DND-41 (cell line): ENCODE measurements around the gene UBE2K.

Experiments used
- CTCF ChIP-seq: IDR thresholded peaks from 2 replicates; pipeline ENCODE4 v1.5.1; 2012; ENCODE audit warnings: borderline replicate concordance, low read length, moderate library complexity, mild to moderate bottlenecking; ENCODE audit not compliant: poor library complexity, severe bottlenecking; ENCODE audit errors: extremely low read depth
- EZH2 ChIP-seq: IDR thresholded peaks from 3 replicates; pipeline ENCODE4 v1.6.1; 2012; ENCODE audit warnings: borderline replicate concordance, low read depth, mild to moderate bottlenecking, moderate library complexity, low read length, inconsistent platforms; ENCODE audit not compliant: severe bottlenecking

DNA sequence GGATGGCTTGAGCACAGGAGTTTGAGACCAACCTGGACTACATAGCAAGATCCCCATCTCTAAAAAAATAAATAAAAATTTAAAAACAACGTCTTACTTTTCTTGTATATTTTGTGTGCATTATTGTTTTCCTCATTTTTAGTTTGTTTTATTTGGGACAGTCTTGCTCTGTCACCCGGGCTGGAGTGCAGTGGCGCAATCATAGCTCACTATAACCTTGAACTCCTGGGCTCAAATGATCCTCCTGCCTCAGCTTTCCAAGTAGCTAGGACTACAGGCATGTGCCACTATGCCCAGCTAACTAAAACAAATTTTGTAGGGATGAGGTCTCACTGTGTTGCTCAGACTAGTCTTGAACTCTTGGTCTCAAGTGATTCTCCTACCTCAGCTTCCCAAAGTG is 49.7 kb upstream of the UBE2K start:
- TF ChIP-seq CTCF (no peak), EZH2 (no peak)
